HG02571 (cell line): ENCODE results near the gene FIGNL1.
A peak's percentile ranks its signal among the peaks of the same experiment; 100 is the strongest.

Experiments
- ATAC-seq: cut with Tn5 transposase; IDR thresholded peaks from one replicate; pipeline ENCODE4 v1.9.1; 2021; ENCODE audit warnings: mild to moderate bottlenecking, moderate library complexity; ENCODE audit not compliant: unreplicated experiment

Gene FIGNL1

GRCh38 chr7:50431722-50432305, 18.3 kb downstream of the FIGNL1 start:
- no peak for ATAC-seq

GRCh38 chr7:50431316-50431715, 18.8 kb downstream of the FIGNL1 start:
- no peak for ATAC-seq

- no peak for ATAC-seq
Measured at GRCh38 chr7:50428911-50429310, 21.2 kb downstream of the FIGNL1 start.

GRCh38 chr7:50427518-50427917, 22.6 kb downstream of the FIGNL1 start:
- no peak for ATAC-seq

GRCh38 chr7:50426280-50427045, 23.7 kb downstream of the FIGNL1 start:
- no peak for ATAC-seq

- no peak for ATAC-seq
Measured at GRCh38 chr7:50425318-50425717, 24.8 kb downstream of the FIGNL1 start.

- no peak for ATAC-seq
Measured at GRCh38 chr7:50423860-50424259, 26.3 kb downstream of the FIGNL1 start.

GRCh38 chr7:50422858-50423257, 27.3 kb downstream of the FIGNL1 start:
- no peak for ATAC-seq

GRCh38 chr7:50421043-50421442, 29.1 kb downstream of the FIGNL1 start:
- no peak for ATAC-seq

GRCh38 chr7:50418526-50419290, 31.4 kb downstream of the FIGNL1 start:
- no peak for ATAC-seq

GRCh38 chr7:50418086-50418515, 32.0 kb downstream of the FIGNL1 start:
- peak; percentile 78 for ATAC-seq

GRCh38 chr7:50416527-50417182, 33.5 kb downstream of the FIGNL1 start:
- peak; percentile 75 for ATAC-seq

- no peak for ATAC-seq
Measured at GRCh38 chr7:50415844-50416364, 34.2 kb downstream of the FIGNL1 start.

- ATAC-seq: no peak
Measured at GRCh38 chr7:50413561-50413960, 36.6 kb downstream of the FIGNL1 start.

GRCh38 chr7:50412973-50413372, 37.2 kb downstream of the FIGNL1 start:
- ATAC-seq: no peak

- no peak for ATAC-seq
Measured at GRCh38 chr7:50411332-50411731, 38.8 kb downstream of the FIGNL1 start.

- peak; percentile 48 for ATAC-seq
Measured at GRCh38 chr7:50409856-50410745, 40.0 kb downstream of the FIGNL1 start.

- ATAC-seq: no peak
Measured at GRCh38 chr7:50406935-50407334, 43.2 kb downstream of the FIGNL1 start.

GRCh38 chr7:50405221-50405620, 44.9 kb downstream of the FIGNL1 start:
- no peak for ATAC-seq

GRCh38 chr7:50404392-50404791, 45.8 kb downstream of the FIGNL1 start:
- no peak for ATAC-seq
